Activated CD4-positive, alpha-beta T cell treated with anti-CD3 and anti-CD28 coated beads, Interleukin-2, amount 10 ng/mL, durations not matched to agents 7 days and 5 days (primary cell): ENCODE data around the gene NCOA1. TPM values are rescaled to one million over a fixed set of nuclear protein-coding genes. Genes with fewer than 3 reads are reported as not detected.
"Not testable (repeated sequence)": the region's sequence is repeated elsewhere in the genome, so short reads cannot be mapped to it uniquely, and the experiment has no call there.

Source experiments
- CTCF ChIA-PET: fragments of 350-600 bp; sonication (Branson Sonifier 250); formaldehyde crosslinking; loops from one replicate; lab custom pipeline; 2021; ENCODE audit warnings: antibody characterized with exemption; lab: Charles Lee
- POLR2A ChIA-PET: fragments of 350-600 bp; sonication (Branson Sonifier 250); formaldehyde crosslinking; loops from one replicate; lab custom pipeline; 2021; ENCODE audit warnings: antibody characterized with exemption; lab: Charles Lee
- DNase-seq: peaks from one replicate; pipeline ENCODE4 v3.0.0-alpha.2; 2020
- H3K27ac Mint-ChIP-seq: one replicate; pipeline ENCODE4 v1.8.0; 2021; ENCODE audit warnings: mild to moderate bottlenecking, moderate library complexity, mixed read lengths
- H3K27me3 Mint-ChIP-seq: one replicate; pipeline ENCODE4 v1.8.0; 2021; ENCODE audit warnings: mixed read lengths
- H3K36me3 Mint-ChIP-seq: one replicate; pipeline ENCODE4 v1.8.0; 2021; ENCODE audit warnings: low read depth, mixed read lengths
- H3K4me1 Mint-ChIP-seq: one replicate; pipeline ENCODE4 v1.8.0; 2021; ENCODE audit warnings: mixed read lengths
- H3K4me3 Mint-ChIP-seq: one replicate; pipeline ENCODE4 v1.8.0; 2021; ENCODE audit warnings: mild to moderate bottlenecking, moderate library complexity, mixed read lengths
- H3K9me3 Mint-ChIP-seq: one replicate; pipeline ENCODE4 v1.8.0; 2021; ENCODE audit warnings: mixed read lengths
- total RNA-seq, 2 experiments: library from RNA; stranded (reverse); gene quantifications; one replicate each; pipeline ENCODE4 v1.2.3, GENCODE V29; 2021

NCOA1 gene
- total RNA-seq, 2 experiments from 2014 or later: 18.4 to 22.8 TPM

GRCh38 chr2:24678066-24678465 lies 187.0 kb downstream of the NCOA1 start:
- POLR2A ChIA-PET, H3K9me3 Mint-ChIP-seq, H3K27ac Mint-ChIP-seq, H3K27me3 Mint-ChIP-seq, DNase-seq, H3K4me1 Mint-ChIP-seq, H3K4me3 Mint-ChIP-seq: not testable (repeated sequence)
- peaks cover 14% of the 10 kb centered on the region for H3K36me3 Mint-ChIP-seq
- CTCF ChIA-PET: interaction anchor here (1.0 kb wide), 1 partner anchor 157 kb away, joined by 3 read pairs; no protein-coding TSS in a partner anchor

GRCh38 chr2:24680196-24680595 lies 189.1 kb downstream of the NCOA1 start:
- POLR2A ChIA-PET: no interaction called here
- no peaks in the 10 kb centered on the region for H3K27me3 Mint-ChIP-seq
- H3K4me3 Mint-ChIP-seq: no peak overlapping the region

DNA sequence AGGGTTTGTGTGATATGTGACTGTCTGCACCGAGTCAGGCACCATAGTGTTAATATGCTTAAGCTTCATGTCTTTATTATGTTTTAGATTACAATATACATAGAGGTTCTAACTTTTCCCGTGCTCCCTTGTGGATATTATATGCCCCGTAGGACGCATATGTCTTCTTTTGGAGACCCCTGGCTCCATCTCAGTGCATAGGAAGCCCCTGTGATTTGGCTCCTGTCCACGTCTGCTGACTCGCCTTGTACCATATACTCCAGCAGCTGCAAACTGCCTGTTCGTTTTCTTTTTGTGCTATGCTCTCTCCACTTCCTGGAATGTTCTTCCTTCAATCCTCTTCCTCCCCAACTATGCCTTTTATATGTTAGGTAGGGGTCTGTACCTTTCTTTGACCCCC lies 191.2 kb downstream of the NCOA1 start:
- Mint-ChIP-seq H3K4me3 (no peak overlapping the region), H3K4me1 (no peaks in the 10 kb centered on the region), H3K27ac (no peak overlapping the region), H3K27me3 (no peaks in the 10 kb centered on the region), H3K9me3 (no peaks in the 10 kb centered on the region), H3K36me3 (peaks cover 7% of the 10 kb centered on the region)
- no peak for DNase-seq
- CTCF ChIA-PET: no interaction called here
- POLR2A ChIA-PET: no interaction called here

More at GRCh38 chr2:24680196-24680595, 189.1 kb downstream of the NCOA1 start:
- Mint-ChIP-seq H3K27ac (no peak overlapping the region), H3K9me3 (no peaks in the 10 kb centered on the region), H3K36me3 (peaks cover 11% of the 10 kb centered on the region), H3K4me1 (no peaks in the 10 kb centered on the region)
- no peak for DNase-seq
- CTCF ChIA-PET: no interaction called here

DNA sequence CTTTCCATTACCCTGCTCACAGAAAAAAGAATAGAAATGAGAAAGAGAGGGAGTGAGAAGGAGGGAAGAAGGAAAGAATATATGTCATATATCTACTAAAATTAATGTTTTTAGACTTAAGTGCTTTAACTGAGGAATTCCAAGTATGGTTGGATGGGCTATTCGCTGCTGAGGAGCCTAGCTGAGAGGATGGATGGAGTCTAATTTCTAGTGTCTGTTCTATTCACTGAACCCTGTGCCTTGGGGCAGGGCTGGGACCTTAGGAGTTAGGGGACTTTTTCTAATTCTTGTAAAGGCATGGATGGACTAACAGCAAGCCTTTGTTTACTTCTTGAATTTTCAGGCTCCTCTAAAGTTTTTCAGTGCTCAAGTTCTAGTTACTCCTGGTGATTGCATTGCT lies 192.4 kb downstream of the NCOA1 start:
- H3K4me3 Mint-ChIP-seq: no peak overlapping the region
- CTCF ChIA-PET: no interaction called here
- H3K27ac Mint-ChIP-seq: no peak overlapping the region
- POLR2A ChIA-PET: no interaction called here
- no peaks in the 10 kb centered on the region for H3K9me3 Mint-ChIP-seq
- H3K36me3 Mint-ChIP-seq: peaks cover 7% of the 10 kb centered on the region
- no peaks in the 10 kb centered on the region for H3K4me1 Mint-ChIP-seq
- no peak for DNase-seq
- H3K27me3 Mint-ChIP-seq: no peaks in the 10 kb centered on the region

GRCh38 chr2:24690524-24690923 lies 199.5 kb downstream of the NCOA1 start:
- DNase-seq: no peak
- Mint-ChIP-seq H3K27ac (no peak overlapping the region), H3K4me1 (no peaks in the 10 kb centered on the region), H3K27me3 (no peaks in the 10 kb centered on the region), H3K9me3 (no peaks in the 10 kb centered on the region), H3K4me3 (no peak overlapping the region), H3K36me3 (peaks cover 2% of the 10 kb centered on the region)
- POLR2A ChIA-PET: no interaction called here
- CTCF ChIA-PET: interaction anchor here (0.6 kb wide), 1 partner anchor 1903 kb away, joined by 4 read pairs; no protein-coding TSS in a partner anchor

- H3K4me1 Mint-ChIP-seq: no peaks in the 10 kb centered on the region
- no peak for DNase-seq
- peaks cover 2% of the 10 kb centered on the region for H3K36me3 Mint-ChIP-seq
- no peak overlapping the region for H3K27ac Mint-ChIP-seq
- no peak overlapping the region for H3K4me3 Mint-ChIP-seq
- no peaks in the 10 kb centered on the region for H3K27me3 Mint-ChIP-seq
- ChIA-PET CTCF (no interaction called here), POLR2A (no interaction called here)
- H3K9me3 Mint-ChIP-seq: no peaks in the 10 kb centered on the region
Measured at GRCh38 chr2:24691806-24692205, 200.8 kb downstream of the NCOA1 start.

GRCh38 chr2:24697792-24698191 lies 206.7 kb downstream of the NCOA1 start:
- POLR2A ChIA-PET: no interaction called here
- Mint-ChIP-seq H3K4me3 (no peak overlapping the region), H3K27me3 (no peaks in the 10 kb centered on the region), H3K36me3 (peaks cover 2% of the 10 kb centered on the region), H3K27ac (no peak overlapping the region), H3K4me1 (no peaks in the 10 kb centered on the region), H3K9me3 (no peaks in the 10 kb centered on the region)
- DNase-seq: no peak
- CTCF ChIA-PET: interaction anchor here (1.3 kb wide), 1 partner anchor 9 kb away, joined by 4 read pairs; no protein-coding TSS in a partner anchor

DNA sequence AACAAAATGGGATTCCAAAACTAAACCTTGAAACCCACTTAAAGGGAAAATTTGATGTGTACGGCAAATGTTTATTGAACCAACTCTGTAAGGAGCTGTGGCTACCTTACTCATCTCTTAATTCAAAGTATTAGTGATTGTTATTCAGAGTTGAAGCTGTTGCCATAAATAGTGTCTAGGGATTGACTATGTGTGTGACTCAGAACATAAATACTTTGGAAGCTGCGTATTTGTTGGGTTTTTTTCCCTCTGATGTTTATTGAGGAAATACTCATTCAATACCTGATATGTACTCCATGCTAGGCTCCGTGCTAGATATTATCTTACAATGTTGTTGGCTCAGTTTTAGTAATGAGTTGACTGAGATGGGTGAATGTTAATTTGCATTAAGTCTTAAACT lies 211.7 kb downstream of the NCOA1 start:
- ChIA-PET CTCF (no interaction called here), POLR2A (interaction anchor here (0.6 kb wide), 1 partner anchor 754 kb away, joined by 3 read pairs; no protein-coding TSS in a partner anchor)
- H3K27me3 Mint-ChIP-seq: no peaks in the 10 kb centered on the region
- H3K4me1 Mint-ChIP-seq: no peaks in the 10 kb centered on the region
- H3K27ac Mint-ChIP-seq: no peak overlapping the region
- no peak overlapping the region for H3K4me3 Mint-ChIP-seq
- peaks cover 10% of the 10 kb centered on the region for H3K36me3 Mint-ChIP-seq
- no peak for DNase-seq
- H3K9me3 Mint-ChIP-seq: no peaks in the 10 kb centered on the region

GRCh38 chr2:24704692-24705091 lies 213.6 kb downstream of the NCOA1 start:
- Mint-ChIP-seq H3K4me1 (no peaks in the 10 kb centered on the region), H3K27me3 (no peaks in the 10 kb centered on the region), H3K27ac (no peak overlapping the region), H3K9me3 (no peaks in the 10 kb centered on the region), H3K36me3 (peaks cover 7% of the 10 kb centered on the region), H3K4me3 (no peak overlapping the region)
- no peak for DNase-seq
- POLR2A ChIA-PET: interaction anchor here (0.7 kb wide), 1 partner anchor 632 kb away, joined by 4 read pairs; no protein-coding TSS in a partner anchor
- CTCF ChIA-PET: no interaction called here

- Mint-ChIP-seq H3K4me1 (no peaks in the 10 kb centered on the region), H3K27ac (no peak overlapping the region), H3K9me3 (no peaks in the 10 kb centered on the region), H3K27me3 (no peaks in the 10 kb centered on the region), H3K4me3 (no peak overlapping the region), H3K36me3 (peaks cover 15% of the 10 kb centered on the region)
- ChIA-PET POLR2A (no interaction called here), CTCF (interaction anchor here (1.0 kb wide), 1 partner anchor 9 kb away, joined by 4 read pairs; no protein-coding TSS in a partner anchor)
- DNase-seq: no peak
Measured at GRCh38 chr2:24707143-24707542, 216.1 kb downstream of the NCOA1 start.

DNA sequence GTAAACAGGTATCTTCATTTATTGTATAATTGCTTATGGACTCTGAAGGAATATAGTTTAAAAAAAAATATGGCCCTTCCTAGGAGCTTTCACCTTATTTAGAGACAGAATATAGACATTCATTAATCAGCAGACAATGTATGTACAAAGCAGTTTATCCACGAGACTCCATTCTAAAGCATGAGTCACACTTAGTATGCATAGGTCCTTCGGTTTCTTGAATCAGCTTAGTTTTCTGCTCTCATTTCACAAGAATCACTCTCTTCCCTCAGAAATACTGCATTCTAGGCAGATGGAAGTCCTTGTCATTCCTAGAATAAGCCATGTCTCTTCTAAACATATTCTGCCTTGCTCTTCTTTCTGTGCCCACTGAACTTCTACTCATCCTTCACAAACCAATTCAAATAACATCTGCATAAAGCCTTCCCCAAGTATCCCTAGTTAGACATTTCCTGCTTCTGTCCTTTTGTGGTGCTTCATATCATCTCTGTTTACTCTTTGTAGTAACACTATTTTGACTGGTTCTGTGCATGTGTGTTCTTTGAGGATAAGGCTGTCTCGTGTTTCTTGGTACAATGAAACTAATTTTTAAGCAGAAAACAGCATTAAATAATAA lies 217.6 kb downstream of the NCOA1 start:
- Mint-ChIP-seq H3K4me3 (no peak overlapping the region), H3K27me3 (no peaks in the 10 kb centered on the region), H3K36me3 (peaks cover 24% of the 10 kb centered on the region), H3K9me3 (no peaks in the 10 kb centered on the region), H3K4me1 (no peaks in the 10 kb centered on the region), H3K27ac (no peak overlapping the region)
- DNase-seq: no peak
- ChIA-PET POLR2A (no interaction called here), CTCF (no interaction called here)

GRCh38 chr2:24710806-24711205 lies 219.8 kb downstream of the NCOA1 start:
- POLR2A ChIA-PET: no interaction called here
- H3K4me3 Mint-ChIP-seq: no peak overlapping the region

GRCh38 chr2:24711865-24712264 lies 220.8 kb downstream of the NCOA1 start:
- peaks cover 3% of the 10 kb centered on the region for H3K9me3 Mint-ChIP-seq
- CTCF ChIA-PET: no interaction called here
- DNase-seq: no peak
- no peaks in the 10 kb centered on the region for H3K27me3 Mint-ChIP-seq
- POLR2A ChIA-PET: no interaction called here
- peaks cover 32% of the 10 kb centered on the region for H3K36me3 Mint-ChIP-seq
- H3K4me3 Mint-ChIP-seq: no peak overlapping the region
- no peak overlapping the region for H3K27ac Mint-ChIP-seq
- H3K4me1 Mint-ChIP-seq: no peaks in the 10 kb centered on the region

More at GRCh38 chr2:24710806-24711205, 219.8 kb downstream of the NCOA1 start:
- H3K36me3 Mint-ChIP-seq: peaks cover 29% of the 10 kb centered on the region
- CTCF ChIA-PET: interaction anchor here (0.6 kb wide), 1 partner anchor 8 kb away, joined by 3 read pairs; no protein-coding TSS in a partner anchor
- no peaks in the 10 kb centered on the region for H3K27me3 Mint-ChIP-seq
- DNase-seq: no peak
- no peak overlapping the region for H3K27ac Mint-ChIP-seq
- H3K9me3 Mint-ChIP-seq: no peaks in the 10 kb centered on the region
- H3K4me1 Mint-ChIP-seq: no peaks in the 10 kb centered on the region
